Stimulated activated CD8-positive, alpha-beta memory T cell treated with anti-CD3 and anti-CD28 coated beads, Interleukin-2, amount 100 ng/mL, for 48 hours (primary cell): ENCODE measurements around the gene NFIA.

Experiments used
- DNase-seq, 2 donors: peaks; one replicate each; pipeline ENCODE4 v3.0.0-alpha.2; 2020; ENCODE audit warnings: low read depth in 2 of 2

NFIA gene

GRCh38 chr1:61082311-61083012 lies at the start of gene NFIA:
NFIA (plus strand) TSS chr1:61082561.
- no peak for DNase-seq

- DNase-seq = no peak
These were observed 46.5 kb upstream of the NFIA start for GRCh38 chr1:61035880-61036279.

GRCh38 chr1:61042466-61043009 lies 39.8 kb upstream of the NFIA start:
- no peak for DNase-seq

- DNase-seq = peak; percentile 82 to 83
These were observed 39.1 kb upstream of the NFIA start for GRCh38 chr1:61043010-61043820.

GRCh38 chr1:61046434-61046833 lies 35.9 kb upstream of the NFIA start:
- DNase-seq = no peak

- DNase-seq = no peak
These were observed 35.3 kb upstream of the NFIA start for GRCh38 chr1:61047061-61047460.

GRCh38 chr1:61049850-61050540 lies 32.4 kb upstream of the NFIA start:
- peak; percentile 76 to 88 for DNase-seq

- DNase-seq = no peak
These were observed 31.6 kb upstream of the NFIA start for GRCh38 chr1:61050541-61051442.

- no peak for DNase-seq
These were observed 31.0 kb upstream of the NFIA start for GRCh38 chr1:61051443-61051718.

GRCh38 chr1:61051719-61052394 lies 30.5 kb upstream of the NFIA start:
- no peak for DNase-seq

- no peak for DNase-seq
These were observed 29.8 kb upstream of the NFIA start for GRCh38 chr1:61052395-61053225.

- DNase-seq = no peak
These were observed 29.1 kb upstream of the NFIA start for GRCh38 chr1:61053226-61053711.

GRCh38 chr1:61053712-61054600 lies 28.4 kb upstream of the NFIA start:
- DNase-seq = no peak

GRCh38 chr1:61054601-61054993 lies 27.8 kb upstream of the NFIA start:
- no peak for DNase-seq

GRCh38 chr1:61055110-61055614 lies 27.2 kb upstream of the NFIA start:
- no peak for DNase-seq

GRCh38 chr1:61056196-61056572 lies 26.2 kb upstream of the NFIA start:
- DNase-seq = no peak

GRCh38 chr1:61056573-61057439 lies 25.6 kb upstream of the NFIA start:
- DNase-seq = no peak
